IgD-negative memory B cell (primary cell): ENCODE data around the gene PSMB10. TPM values are rescaled to one million over a fixed set of nuclear protein-coding genes. Genes with fewer than 3 reads are reported as not detected.

Source experiments
- H3K27ac Mint-ChIP-seq, 3 donors: one replicate each; pipeline ENCODE4 v1.8.0; 2020 to 2022; ENCODE audit warnings: mild to moderate bottlenecking in 3 of 3, mixed read lengths in 3 of 3, moderate library complexity in 1 of 3
- H3K27me3 Mint-ChIP-seq: one replicate; pipeline ENCODE4 v1.8.0; 2021; ENCODE audit warnings: mixed read lengths
- H3K36me3 Mint-ChIP-seq: one replicate; pipeline ENCODE4 v1.8.0; 2020; ENCODE audit warnings: mild to moderate bottlenecking, mixed read lengths
- H3K4me1 Mint-ChIP-seq, 3 donors: one replicate each; pipeline ENCODE4 v1.8.0; 2020 to 2022; ENCODE audit warnings: mixed read lengths in 3 of 3, mild to moderate bottlenecking in 1 of 3
- H3K4me3 Mint-ChIP-seq, 4 donors: one replicate each; pipeline ENCODE4 v1.8.0; 2020 to 2022; ENCODE audit warnings: mild to moderate bottlenecking in 4 of 4, mixed read lengths in 4 of 4, moderate library complexity in 3 of 4
- H3K9me3 Mint-ChIP-seq, 3 donors: one replicate each; pipeline ENCODE4 v1.8.0; 2020 to 2021; ENCODE audit warnings: mixed read lengths in 3 of 3, mild to moderate bottlenecking in 1 of 3
- polyA plus RNA-seq: library from polyadenylated mRNA; unstranded; fragments of 300-500 nt; fragmentation: Illumina TruSeq; gene quantifications from one replicate; pipeline ENCODE4 v1.2.3, GENCODE V29; 2021

The PSMB10 gene
- polyA plus RNA-seq, 1 donor from 2014 or later, result 510 TPM

- peaks cover 0 to 19% (median 17%) of the 10 kb centered on the region in 3 donors for H3K4me1 Mint-ChIP-seq
- peaks cover 7% of the 10 kb centered on the region for H3K36me3 Mint-ChIP-seq
- no peaks in the 10 kb centered on the region for H3K9me3 Mint-ChIP-seq
- peak overlapping the region; percentile 81 to 98 (median 98) for H3K4me3 Mint-ChIP-seq
- H3K27me3 Mint-ChIP-seq, result no peaks in the 10 kb centered on the region
- H3K27ac Mint-ChIP-seq, result peak overlapping the region in 1 of 3 donors; percentile 92
These were observed 30.7 kb upstream of the PSMB10 start for GRCh38 chr16:67967183-67967957.

DNA sequence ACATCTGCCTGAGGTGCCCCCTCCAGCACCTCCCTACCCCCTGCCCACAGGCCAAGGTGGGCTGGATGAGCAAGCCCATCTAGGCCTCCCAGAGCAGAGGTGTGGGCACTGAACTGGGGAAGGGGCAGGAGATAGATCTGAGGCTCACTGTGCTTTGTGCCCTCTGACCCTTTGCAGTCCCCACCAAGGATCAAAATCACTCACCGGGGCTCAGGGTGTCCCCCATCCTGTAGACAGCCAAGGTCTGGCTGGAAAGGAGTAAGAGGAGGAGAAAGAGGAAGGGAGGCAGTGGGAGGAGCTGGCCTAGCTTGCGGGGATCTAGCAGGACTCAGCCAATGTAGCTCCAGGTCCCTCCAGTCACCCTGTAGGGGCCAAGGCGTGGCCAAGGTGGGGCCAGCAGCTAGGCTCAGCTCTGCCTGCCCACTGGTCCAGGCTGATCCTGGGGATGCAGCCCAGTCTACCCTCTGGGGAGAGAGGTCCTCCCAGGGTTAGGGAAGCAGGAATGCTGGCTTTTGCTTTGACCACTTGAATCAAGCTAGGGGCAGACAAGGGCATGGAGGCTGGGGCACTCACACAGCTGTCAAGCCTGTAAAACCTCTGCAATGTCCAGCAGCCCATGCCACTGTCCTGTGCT lies 30.0 kb upstream of the PSMB10 start:
- peak overlapping the region; percentile 38 to 98 (median 89) for H3K4me3 Mint-ChIP-seq
- H3K4me1 Mint-ChIP-seq, result peaks cover 0 to 19% (median 17%) of the 10 kb centered on the region in 3 donors
- H3K9me3 Mint-ChIP-seq, result no peaks in the 10 kb centered on the region
- peak overlapping the region in 1 of 3 donors; percentile 92 for H3K27ac Mint-ChIP-seq
- peaks cover 7% of the 10 kb centered on the region for H3K36me3 Mint-ChIP-seq
- no peaks in the 10 kb centered on the region for H3K27me3 Mint-ChIP-seq

DNA sequence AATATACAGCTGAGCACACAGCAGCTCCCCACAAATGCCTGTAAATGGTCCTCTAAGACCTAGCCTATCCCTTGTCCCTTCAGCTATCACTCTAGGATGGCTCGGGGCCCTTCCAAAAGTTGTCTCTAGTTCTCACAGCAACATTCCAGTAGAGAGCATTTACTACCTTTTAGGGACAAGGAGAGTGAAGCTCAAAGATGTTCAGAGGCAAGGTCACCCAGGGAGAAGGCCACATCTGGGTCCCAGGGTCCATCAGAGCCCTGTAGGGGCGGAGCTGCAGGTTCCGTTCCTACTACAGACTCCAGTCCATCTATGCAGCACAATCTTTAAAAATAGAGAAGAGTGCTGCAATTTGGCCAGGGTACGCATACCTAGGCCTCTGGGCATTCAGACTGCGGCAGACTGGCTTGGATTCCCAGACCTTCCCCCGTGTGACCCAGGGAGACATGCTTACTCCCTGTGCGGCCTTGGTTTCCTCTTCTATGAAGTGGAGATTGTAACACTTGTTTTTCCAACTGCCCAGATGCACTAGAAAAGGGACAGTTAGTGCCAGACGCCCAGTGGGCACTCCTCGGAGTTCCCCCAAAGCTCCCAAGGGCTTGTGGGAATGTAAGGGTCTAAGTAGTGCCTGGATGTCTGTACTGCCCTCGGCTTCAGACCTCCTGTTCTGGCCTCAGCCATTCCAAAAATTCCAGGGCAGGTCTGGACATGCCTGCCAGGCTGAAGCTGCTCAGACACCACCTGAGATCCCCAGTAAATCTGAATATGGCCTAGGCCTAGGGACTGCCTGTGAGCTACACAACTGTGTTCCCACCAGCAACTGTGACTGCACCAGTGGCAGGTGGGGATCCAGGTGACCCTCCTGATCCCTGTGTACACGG lies 29.3 kb upstream of the PSMB10 start:
- H3K27ac Mint-ChIP-seq, result no peak overlapping the region
- H3K4me1 Mint-ChIP-seq, result peaks cover 0 to 19% (median 17%) of the 10 kb centered on the region in 3 donors
- H3K36me3 Mint-ChIP-seq, result peaks cover 8% of the 10 kb centered on the region
- no peaks in the 10 kb centered on the region for H3K9me3 Mint-ChIP-seq
- H3K4me3 Mint-ChIP-seq, result peak overlapping the region in 2 of 4 donors; percentile 27 to 81
- H3K27me3 Mint-ChIP-seq, result no peaks in the 10 kb centered on the region

- Mint-ChIP-seq H3K27me3 (no peaks in the 10 kb centered on the region), H3K27ac (no peak overlapping the region), H3K4me3 (peak overlapping the region in 2 of 4 donors; percentile 4 to 52)
These were observed 28.0 kb upstream of the PSMB10 start for GRCh38 chr16:67964477-67965131.

DNA sequence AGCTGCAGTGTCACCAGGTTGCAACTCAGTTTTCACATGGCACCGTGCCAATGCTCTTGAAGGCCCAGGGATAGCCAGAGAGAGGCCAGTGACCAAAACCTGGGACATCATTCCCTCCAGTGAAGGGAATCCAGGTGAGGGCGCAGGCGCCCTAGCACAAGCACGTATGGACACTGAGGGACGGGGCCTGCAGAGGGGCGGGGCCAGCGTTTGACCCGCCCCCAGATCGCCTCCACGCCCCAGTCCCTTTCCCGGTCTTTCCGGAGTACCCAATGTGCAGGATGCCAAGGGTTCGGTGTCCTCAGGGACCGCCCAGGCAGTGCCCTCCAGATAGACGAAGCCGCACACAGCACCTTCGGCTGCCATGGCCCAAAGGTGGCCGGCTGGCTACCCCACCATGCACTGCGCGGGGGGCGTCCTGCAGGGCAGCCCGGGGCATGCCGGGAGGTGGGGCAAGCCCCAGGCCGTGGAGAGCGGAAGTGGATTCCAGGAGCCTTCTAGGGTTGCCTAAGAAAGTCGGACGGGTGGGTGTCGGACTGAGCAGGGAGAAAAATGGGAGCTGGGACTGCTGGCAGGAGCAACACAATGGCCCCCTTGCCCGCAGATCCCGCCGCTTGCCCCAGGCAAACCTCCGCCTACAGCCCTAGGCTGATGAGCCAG lies 27.1 kb upstream of the PSMB10 start:
- Mint-ChIP-seq H3K36me3 (peaks cover 8% of the 10 kb centered on the region), H3K27ac (no peak overlapping the region), H3K9me3 (no peaks in the 10 kb centered on the region), H3K4me3 (peak overlapping the region in 1 of 4 donors; percentile 4), H3K27me3 (no peaks in the 10 kb centered on the region), H3K4me1 (peaks cover 0 to 15% (median 14%) of the 10 kb centered on the region in 3 donors)

More at GRCh38 chr16:67964477-67965131, 28.0 kb upstream of the PSMB10 start:
- peaks cover 8% of the 10 kb centered on the region for H3K36me3 Mint-ChIP-seq
- no peaks in the 10 kb centered on the region for H3K9me3 Mint-ChIP-seq
- peaks cover 0 to 17% (median 17%) of the 10 kb centered on the region in 3 donors for H3K4me1 Mint-ChIP-seq

DNA sequence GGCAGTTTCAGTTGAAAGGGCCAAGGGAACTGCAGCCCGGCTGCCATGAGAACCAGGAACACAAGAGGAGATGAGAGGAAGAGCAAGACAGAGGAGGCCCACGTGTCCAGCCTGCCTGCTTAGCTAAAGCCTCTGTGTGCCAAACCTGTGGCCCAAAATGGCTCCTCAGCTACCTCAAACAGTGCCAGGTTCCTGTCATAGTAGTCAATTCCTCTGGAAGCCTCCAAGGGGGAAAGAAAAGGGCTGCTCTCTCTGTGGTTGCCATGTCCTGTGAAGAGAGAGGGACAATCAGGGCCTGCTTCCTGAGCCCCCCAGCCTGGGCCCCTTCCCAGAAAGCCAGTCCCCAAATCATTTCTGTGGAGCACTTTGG lies 26.6 kb upstream of the PSMB10 start:
- Mint-ChIP-seq H3K27ac (no peak overlapping the region), H3K9me3 (no peaks in the 10 kb centered on the region)

GRCh38 chr16:67962135-67962534 lies 25.5 kb upstream of the PSMB10 start:
- Mint-ChIP-seq H3K4me1 (peaks cover 0 to 9% (median 8%) of the 10 kb centered on the region in 3 donors), H3K27me3 (no peaks in the 10 kb centered on the region), H3K27ac (no peak overlapping the region), H3K4me3 (no peak overlapping the region), H3K9me3 (no peaks in the 10 kb centered on the region), H3K36me3 (peaks cover 8% of the 10 kb centered on the region)

More for the DNA sequence above, 26.6 kb upstream of the PSMB10 start:
- Mint-ChIP-seq H3K27me3 (no peaks in the 10 kb centered on the region), H3K4me3 (no peak overlapping the region), H3K36me3 (peaks cover 8% of the 10 kb centered on the region), H3K4me1 (peaks cover 0 to 15% (median 14%) of the 10 kb centered on the region in 3 donors)

GRCh38 chr16:67961551-67961957 lies 24.9 kb upstream of the PSMB10 start:
- Mint-ChIP-seq H3K9me3 (no peaks in the 10 kb centered on the region), H3K4me3 (no peak overlapping the region), H3K27ac (no peak overlapping the region)

GRCh38 chr16:67959536-67960329 lies 23.1 kb upstream of the PSMB10 start:
- no peaks in the 10 kb centered on the region for H3K27me3 Mint-ChIP-seq
- no peak overlapping the region for H3K27ac Mint-ChIP-seq
- H3K4me3 Mint-ChIP-seq, result no peak overlapping the region
- peaks cover 0 to 6% (median 3%) of the 10 kb centered on the region in 3 donors for H3K4me1 Mint-ChIP-seq
- H3K9me3 Mint-ChIP-seq, result no peaks in the 10 kb centered on the region
- H3K36me3 Mint-ChIP-seq, result peaks cover 8% of the 10 kb centered on the region

More at GRCh38 chr16:67961551-67961957, 24.9 kb upstream of the PSMB10 start:
- Mint-ChIP-seq H3K27me3 (no peaks in the 10 kb centered on the region), H3K36me3 (peaks cover 8% of the 10 kb centered on the region), H3K4me1 (peaks cover 0 to 6% (median 6%) of the 10 kb centered on the region in 3 donors)

DNA sequence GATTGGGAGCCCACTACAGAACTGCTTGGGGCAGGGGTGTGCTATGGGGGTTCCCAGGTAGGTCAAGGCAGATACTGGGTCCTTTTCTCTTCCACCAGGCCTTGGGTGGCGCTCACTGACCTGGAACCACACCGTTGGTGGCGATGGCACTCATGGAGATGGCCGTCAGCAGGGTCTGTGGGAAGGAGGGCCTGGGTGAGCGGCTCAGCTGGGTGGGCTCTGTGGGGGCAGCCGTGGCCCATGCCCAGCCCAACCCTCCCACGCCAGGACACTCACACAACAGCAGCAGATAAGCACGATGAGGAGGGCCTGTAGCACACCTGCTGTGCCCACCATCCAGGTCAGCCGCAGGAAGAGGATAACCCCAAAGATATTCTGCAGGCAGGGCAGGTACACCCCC lies 21.0 kb upstream of the PSMB10 start:
- no peak overlapping the region for H3K4me3 Mint-ChIP-seq
- H3K36me3 Mint-ChIP-seq, result peaks cover 3% of the 10 kb centered on the region
- H3K27ac Mint-ChIP-seq, result no peak overlapping the region
- H3K27me3 Mint-ChIP-seq, result no peaks in the 10 kb centered on the region
- no peaks in the 10 kb centered on the region for H3K9me3 Mint-ChIP-seq
- H3K4me1 Mint-ChIP-seq, result no peaks in the 10 kb centered on the region

DNA sequence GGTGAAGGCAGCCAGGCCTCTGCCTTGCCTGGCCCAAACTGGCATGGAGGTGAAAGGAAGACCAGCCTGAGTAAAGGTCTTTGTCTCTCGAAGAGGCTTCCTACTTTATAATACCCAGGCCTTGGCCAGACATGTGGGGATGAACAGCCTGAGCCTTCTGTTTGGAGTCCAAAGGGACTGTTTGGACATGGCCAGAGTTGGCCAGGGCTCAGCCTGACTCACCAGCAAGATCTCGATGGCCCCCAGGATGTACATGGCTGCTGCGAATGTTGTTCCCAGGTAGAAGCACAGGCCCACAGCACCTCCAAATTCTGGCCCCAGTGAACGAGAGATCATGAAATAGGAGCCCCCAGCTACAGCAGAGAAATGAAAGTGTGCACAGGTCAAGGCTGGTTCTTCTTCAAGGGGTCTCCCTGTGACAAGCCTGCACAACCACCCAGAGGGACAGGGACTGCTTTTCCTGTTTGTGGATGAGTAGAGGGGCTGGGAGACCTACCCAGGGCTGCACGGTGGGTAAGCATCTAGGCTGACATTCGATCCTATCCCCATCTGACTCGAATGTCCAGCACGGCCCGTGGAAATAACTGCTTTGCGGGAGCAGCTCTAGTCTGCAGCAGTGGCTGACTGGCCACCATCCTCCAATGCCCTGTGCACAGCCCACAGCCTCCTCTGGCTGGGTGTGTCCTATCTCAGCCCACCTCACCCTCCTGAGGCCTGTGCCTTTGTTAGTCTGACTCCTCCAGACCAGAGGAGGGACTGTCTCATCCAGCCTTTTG lies 18.0 kb upstream of the PSMB10 start:
- peak overlapping the region in 1 of 4 donors; percentile 54 for H3K4me3 Mint-ChIP-seq
- H3K4me1 Mint-ChIP-seq, result peaks cover 0 to 3% (median 0%) of the 10 kb centered on the region in 3 donors
- no peaks in the 10 kb centered on the region for H3K27me3 Mint-ChIP-seq
- peak overlapping the region in 1 of 3 donors; percentile 17 for H3K27ac Mint-ChIP-seq
- no peaks in the 10 kb centered on the region for H3K9me3 Mint-ChIP-seq
- no peaks in the 10 kb centered on the region for H3K36me3 Mint-ChIP-seq

DNA sequence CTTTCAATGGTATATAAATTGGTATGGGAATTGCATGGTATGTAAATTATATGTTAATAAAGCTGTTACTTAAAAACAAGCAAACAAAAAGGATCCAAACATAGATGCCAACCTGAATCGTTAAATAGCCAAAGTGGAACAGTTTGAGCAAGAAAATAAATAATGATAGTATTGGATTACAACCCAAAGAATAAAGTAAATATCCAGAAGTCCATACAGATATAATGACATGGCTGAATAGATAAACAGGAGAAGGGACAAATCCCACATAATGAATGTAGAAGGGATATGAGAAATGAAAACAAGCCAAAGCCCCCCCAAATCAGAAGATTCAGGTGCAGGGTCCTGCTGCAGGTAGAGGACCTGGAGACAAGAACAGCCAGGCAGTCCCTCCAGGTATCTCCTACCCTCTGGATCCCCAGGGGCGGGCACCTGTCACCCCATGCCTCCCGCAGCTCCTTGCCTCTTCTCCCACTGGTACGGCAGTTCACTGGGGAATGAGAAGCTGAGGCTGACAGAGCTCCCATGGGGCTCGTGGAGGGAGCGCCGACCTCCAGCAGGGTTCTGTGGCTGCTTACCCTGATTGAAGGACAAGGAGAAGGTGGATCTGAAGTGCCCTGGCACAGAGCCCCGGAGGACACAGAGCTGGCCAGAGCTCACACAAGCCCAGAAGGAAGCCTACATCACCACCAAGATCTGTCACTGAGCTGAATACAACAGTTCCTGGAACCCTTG lies 17.2 kb upstream of the PSMB10 start:
- Mint-ChIP-seq H3K27ac (no peak overlapping the region), H3K9me3 (no peaks in the 10 kb centered on the region), H3K4me1 (peaks cover 0 to 3% (median 0%) of the 10 kb centered on the region in 3 donors), H3K36me3 (no peaks in the 10 kb centered on the region), H3K27me3 (no peaks in the 10 kb centered on the region), H3K4me3 (no peak overlapping the region)
